ENCODE results near the gene CDKAL1.

DNA sequence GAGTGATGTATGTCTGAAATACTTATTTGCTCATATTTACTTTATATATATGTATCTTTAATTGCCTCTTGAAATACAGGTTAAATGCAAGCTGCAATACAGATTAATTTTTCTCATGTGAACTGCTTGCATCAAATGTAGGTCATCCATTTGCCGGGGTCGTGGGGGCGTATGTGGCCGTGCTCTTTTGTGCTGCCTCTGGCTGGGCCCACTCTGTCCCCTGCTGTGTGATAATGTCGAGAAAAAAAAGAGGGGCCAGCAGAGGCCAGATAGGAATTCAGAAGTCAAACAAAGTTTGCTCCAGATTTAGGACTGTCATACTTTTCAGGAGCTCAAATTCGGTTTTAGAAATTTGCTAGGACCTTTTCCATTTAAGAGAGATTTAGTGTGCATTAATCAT lies 599.6 kb downstream of the CDKAL1 start:
- TF ChIP-seq, protein P1, sequence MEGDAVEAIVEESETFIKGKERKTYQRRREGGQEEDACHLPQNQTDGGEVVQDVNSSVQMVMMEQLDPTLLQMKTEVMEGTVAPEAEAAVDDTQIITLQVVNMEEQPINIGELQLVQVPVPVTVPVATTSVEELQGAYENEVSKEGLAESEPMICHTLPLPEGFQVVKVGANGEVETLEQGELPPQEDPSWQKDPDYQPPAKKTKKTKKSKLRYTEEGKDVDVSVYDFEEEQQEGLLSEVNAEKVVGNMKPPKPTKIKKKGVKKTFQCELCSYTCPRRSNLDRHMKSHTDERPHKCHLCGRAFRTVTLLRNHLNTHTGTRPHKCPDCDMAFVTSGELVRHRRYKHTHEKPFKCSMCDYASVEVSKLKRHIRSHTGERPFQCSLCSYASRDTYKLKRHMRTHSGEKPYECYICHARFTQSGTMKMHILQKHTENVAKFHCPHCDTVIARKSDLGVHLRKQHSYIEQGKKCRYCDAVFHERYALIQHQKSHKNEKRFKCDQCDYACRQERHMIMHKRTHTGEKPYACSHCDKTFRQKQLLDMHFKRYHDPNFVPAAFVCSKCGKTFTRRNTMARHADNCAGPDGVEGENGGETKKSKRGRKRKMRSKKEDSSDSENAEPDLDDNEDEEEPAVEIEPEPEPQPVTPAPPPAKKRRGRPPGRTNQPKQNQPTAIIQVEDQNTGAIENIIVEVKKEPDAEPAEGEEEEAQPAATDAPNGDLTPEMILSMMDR (IDR thresholded peaks at IDR 0.05; ENCODE audit: insufficient read depth, low read length), result no peak
- TF ChIP-seq, protein P2, sequence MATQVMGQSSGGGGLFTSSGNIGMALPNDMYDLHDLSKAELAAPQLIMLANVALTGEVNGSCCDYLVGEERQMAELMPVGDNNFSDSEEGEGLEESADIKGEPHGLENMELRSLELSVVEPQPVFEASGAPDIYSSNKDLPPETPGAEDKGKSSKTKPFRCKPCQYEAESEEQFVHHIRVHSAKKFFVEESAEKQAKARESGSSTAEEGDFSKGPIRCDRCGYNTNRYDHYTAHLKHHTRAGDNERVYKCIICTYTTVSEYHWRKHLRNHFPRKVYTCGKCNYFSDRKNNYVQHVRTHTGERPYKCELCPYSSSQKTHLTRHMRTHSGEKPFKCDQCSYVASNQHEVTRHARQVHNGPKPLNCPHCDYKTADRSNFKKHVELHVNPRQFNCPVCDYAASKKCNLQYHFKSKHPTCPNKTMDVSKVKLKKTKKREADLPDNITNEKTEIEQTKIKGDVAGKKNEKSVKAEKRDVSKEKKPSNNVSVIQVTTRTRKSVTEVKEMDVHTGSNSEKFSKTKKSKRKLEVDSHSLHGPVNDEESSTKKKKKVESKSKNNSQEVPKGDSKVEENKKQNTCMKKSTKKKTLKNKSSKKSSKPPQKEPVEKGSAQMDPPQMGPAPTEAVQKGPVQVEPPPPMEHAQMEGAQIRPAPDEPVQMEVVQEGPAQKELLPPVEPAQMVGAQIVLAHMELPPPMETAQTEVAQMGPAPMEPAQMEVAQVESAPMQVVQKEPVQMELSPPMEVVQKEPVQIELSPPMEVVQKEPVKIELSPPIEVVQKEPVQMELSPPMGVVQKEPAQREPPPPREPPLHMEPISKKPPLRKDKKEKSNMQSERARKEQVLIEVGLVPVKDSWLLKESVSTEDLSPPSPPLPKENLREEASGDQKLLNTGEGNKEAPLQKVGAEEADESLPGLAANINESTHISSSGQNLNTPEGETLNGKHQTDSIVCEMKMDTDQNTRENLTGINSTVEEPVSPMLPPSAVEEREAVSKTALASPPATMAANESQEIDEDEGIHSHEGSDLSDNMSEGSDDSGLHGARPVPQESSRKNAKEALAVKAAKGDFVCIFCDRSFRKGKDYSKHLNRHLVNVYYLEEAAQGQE (IDR thresholded peaks at IDR 0.05; ENCODE audit: insufficient replicate concordance, low read depth), result no peak
- TF ChIP-seq POLR2AphosphoS5 (IDR thresholded peaks at IDR 0.05; ENCODE audit: low read depth), result no peak
